NT2/D1 (cell line): ENCODE measurements around the gene LGALS12.

ENCODE experiments used
- SUZ12 ChIP-seq: IDR thresholded peaks from 2 replicates; pipeline ENCODE4 v1.6.1; 2011; ENCODE audit not compliant: insufficient read length, insufficient read depth; ENCODE audit errors: extremely low read depth
- YY1 ChIP-seq: IDR thresholded peaks from 2 replicates; pipeline ENCODE4 v1.6.1; 2011; ENCODE audit not compliant: insufficient read length, insufficient read depth
- ZNF274 ChIP-seq: IDR thresholded peaks from 2 replicates; pipeline ENCODE4 v1.6.1; 2011; ENCODE audit warnings: mild to moderate bottlenecking, low read depth, low read length

DNA sequence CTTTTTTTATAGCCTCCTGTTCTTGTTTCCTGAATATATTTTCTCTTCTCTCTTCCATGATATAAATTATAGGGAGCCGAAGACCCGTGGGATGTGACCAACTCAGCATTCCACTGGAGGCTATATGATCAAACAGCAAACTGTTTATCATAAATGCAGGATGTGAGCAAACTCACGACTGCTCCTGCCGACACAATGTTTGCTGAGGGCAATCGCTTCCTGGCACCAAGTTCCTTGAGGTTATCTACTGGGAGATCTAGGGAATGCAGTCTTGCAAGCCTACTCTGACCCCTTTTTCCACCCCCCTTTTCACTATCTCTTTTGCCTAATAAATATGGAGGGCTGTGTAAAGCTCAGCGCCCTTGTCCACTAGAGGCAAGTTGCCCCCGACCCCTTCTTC is 17.3 kb downstream of the LGALS12 start:
- TF ChIP-seq YY1 = no peak
- TF ChIP-seq ZNF274 = no peak
- no peak for TF ChIP-seq SUZ12
